GM23248 (cell line): ENCODE measurements around the gene ZDHHC14. TPM values are rescaled to one million over a fixed set of nuclear protein-coding genes. Genes with fewer than 3 reads are reported as not detected.

Source experiments
- DNase-seq: peaks from one replicate; pipeline ENCODE4 v3.0.0-alpha.2; 2015
- H2AFZ ChIP-seq: fragments of 200-600 bp; sonication (generic); 2 replicates; pipeline ENCODE4 v1.6.1; 2016; ENCODE audit warnings: antibody characterized with exemption
- H3F3A ChIP-seq: fragments of 200-600 bp; sonication (generic); 2 replicates; pipeline ENCODE4 v1.6.1; 2016; ENCODE audit warnings: mild to moderate bottlenecking, antibody characterized with exemption, mixed run types; ENCODE audit not compliant: insufficient read depth
- H3K27ac ChIP-seq: fragments of 200-600 bp; sonication (generic); 2 replicates; pipeline ENCODE4 v1.5.1; 2016; ENCODE audit warnings: mild to moderate bottlenecking
- H3K27me3 ChIP-seq: fragments of 200-600 bp; sonication (generic); replicated peaks from 2 replicates; pipeline ENCODE4 v1.6.1; 2016; ENCODE audit warnings: mild to moderate bottlenecking; ENCODE audit not compliant: insufficient read depth
- H3K36me3 ChIP-seq: fragments of 200-600 bp; sonication (generic); 2 replicates; pipeline ENCODE4 v1.6.1; 2016; ENCODE audit warnings: low read depth, mild to moderate bottlenecking
- H3K4me1 ChIP-seq: fragments of 200-600 bp; sonication (generic); 2 replicates; pipeline ENCODE4 v1.6.1; 2016; ENCODE audit warnings: mild to moderate bottlenecking; ENCODE audit not compliant: insufficient read depth
- H3K4me2 ChIP-seq: fragments of 200-600 bp; sonication (generic); one replicate; pipeline ENCODE4 v1.6.1; 2016; ENCODE audit warnings: mild to moderate bottlenecking; ENCODE audit not compliant: unreplicated experiment
- H3K4me3 ChIP-seq: fragments of 200-600 bp; sonication (generic); 2 replicates; pipeline ENCODE4 v1.5.1; 2016; ENCODE audit warnings: mild to moderate bottlenecking
- H3K79me2 ChIP-seq: fragments of 200-600 bp; sonication (generic); 2 replicates; pipeline ENCODE4 v1.6.1; 2016; ENCODE audit warnings: mild to moderate bottlenecking; ENCODE audit not compliant: insufficient read depth
- H3K9ac ChIP-seq: fragments of 200-600 bp; sonication (generic); 2 replicates; pipeline ENCODE4 v1.6.1; 2016; ENCODE audit warnings: mild to moderate bottlenecking
- H3K9me2 ChIP-seq: fragments of 200-600 bp; sonication (generic); 2 replicates; pipeline ENCODE4 v1.6.1; 2016; ENCODE audit warnings: mixed run types, mild to moderate bottlenecking, moderate library complexity; ENCODE audit not compliant: insufficient read depth
- H3K9me3 ChIP-seq: fragments of 200-600 bp; sonication (generic); one replicate; pipeline ENCODE4 v1.6.1; 2017; ENCODE audit warnings: low read depth
- H4K20me1 ChIP-seq: fragments of 200-600 bp; sonication (generic); 2 replicates; pipeline ENCODE4 v1.6.0; 2016; ENCODE audit not compliant: insufficient read depth
- EZH2 ChIP-seq: fragments of 200-600 bp; sonication (generic); IDR thresholded peaks from 2 replicates; pipeline ENCODE4 v1.6.1; 2018; ENCODE audit warnings: antibody characterized with exemption, mild to moderate bottlenecking; ENCODE audit not compliant: insufficient read depth, poor library complexity, severe bottlenecking
- EZH2phosphoT487 ChIP-seq: fragments of 200-600 bp; sonication (generic); IDR thresholded peaks from 2 replicates; pipeline ENCODE4 v1.6.1; 2018; ENCODE audit warnings: antibody characterized with exemption, moderate library complexity, mild to moderate bottlenecking, low read depth; ENCODE audit not compliant: insufficient read depth
- WGBS, 2 experiments: methylation state at CpG; one replicate each; pipeline ENCODE4 v1.1.6; 2015 to 2017; ENCODE audit warnings: low lambda C conversion rate in 2 of 2, low coverage in 1 of 2; ENCODE audit errors: missing lambda C conversion rate in 2 of 2; 5-methylcytosine and 5-hydroxymethylcytosine counted together
- in situ Hi-C: fragments of 300-500 bp; cut with MboI; formaldehyde crosslinking; loops from 2 replicates; pipeline ENCODE4 v1.15.0; 2020
- polyA plus RNA-seq: library from polyadenylated mRNA; unstranded; fragments of >200 nt; fragmentation: Nextera tagmentation; extraction: Ambion mirVana; gene quantifications from 2 replicates; pipeline ENCODE4 v1.2.1, GENCODE V29; 2016
- total RNA-seq: library from RNA; depleted of rRNA; stranded (reverse); fragments of >200 nt; shearing (Covaris generic); gene quantifications from 2 replicates; pipeline ENCODE4 v1.2.3, GENCODE V29; 2014

The ZDHHC14 gene
- total and polyA plus RNA-seq, 2 experiments from 2014 or later = 1.4 to 4.5 TPM

- Histone ChIP-seq H3K4me3 (no peak overlapping the region), H3F3A (no peaks in the 10 kb centered on the region), H4K20me1 (no peaks in the 10 kb centered on the region), H3K9ac (no peak overlapping the region), H3K9me2 (no peaks in the 10 kb centered on the region), H3K27me3 (no peaks in the 10 kb centered on the region), H3K9me3 (no peaks in the 10 kb centered on the region), H3K79me2 (no peaks in the 10 kb centered on the region), H3K4me2 (no peak overlapping the region), H3K27ac (no peak overlapping the region), H3K36me3 (no peaks in the 10 kb centered on the region), H3K4me1 (no peaks in the 10 kb centered on the region), H2AFZ (no peak overlapping the region)
- no peak for DNase-seq
- WGBS, 2 experiments = 80 to 86% methylated on average over 5 of the region's 5 CpGs
- no peak for TF ChIP-seq EZH2phosphoT487
- TF ChIP-seq EZH2 = no peak
- in situ Hi-C loops = no loop called here
These were observed 29.1 kb downstream of the ZDHHC14 start for GRCh38 chr6:157410045-157410444.

DNA sequence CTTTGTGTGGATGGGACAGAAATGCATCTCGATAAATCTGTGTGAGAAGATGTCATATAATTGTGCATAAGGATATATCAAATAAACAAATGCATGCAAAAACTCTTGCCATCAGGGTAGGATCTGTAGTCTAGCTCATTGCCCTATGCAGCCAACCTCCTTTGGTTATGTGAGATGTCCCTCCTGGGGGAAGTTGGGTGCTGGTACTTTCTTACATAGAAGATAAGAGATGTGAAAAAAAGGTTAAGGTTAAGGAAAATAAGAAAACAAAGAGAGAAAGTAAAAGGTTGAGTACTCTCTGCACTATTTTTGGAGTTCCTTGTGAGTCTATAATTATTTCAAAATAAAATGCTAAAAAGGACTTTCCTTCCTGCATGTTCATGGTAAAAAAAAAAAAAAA lies 30.4 kb downstream of the ZDHHC14 start:
- 90 to 100% methylated on average over 1 of the region's 1 CpG for WGBS, 2 experiments
- in situ Hi-C loops = no loop called here
- Histone ChIP-seq H3K4me1 (no peaks in the 10 kb centered on the region), H3K4me2 (no peak overlapping the region), H3K9me2 (no peaks in the 10 kb centered on the region), H4K20me1 (no peaks in the 10 kb centered on the region), H3K4me3 (no peak overlapping the region), H3K9me3 (no peaks in the 10 kb centered on the region), H3K36me3 (no peaks in the 10 kb centered on the region), H3F3A (no peaks in the 10 kb centered on the region), H3K79me2 (no peaks in the 10 kb centered on the region), H3K27ac (no peak overlapping the region), H2AFZ (no peak overlapping the region), H3K27me3 (no peaks in the 10 kb centered on the region), H3K9ac (no peak overlapping the region)
- no peak for TF ChIP-seq EZH2phosphoT487
- no peak for TF ChIP-seq EZH2
- DNase-seq = no peak

DNA sequence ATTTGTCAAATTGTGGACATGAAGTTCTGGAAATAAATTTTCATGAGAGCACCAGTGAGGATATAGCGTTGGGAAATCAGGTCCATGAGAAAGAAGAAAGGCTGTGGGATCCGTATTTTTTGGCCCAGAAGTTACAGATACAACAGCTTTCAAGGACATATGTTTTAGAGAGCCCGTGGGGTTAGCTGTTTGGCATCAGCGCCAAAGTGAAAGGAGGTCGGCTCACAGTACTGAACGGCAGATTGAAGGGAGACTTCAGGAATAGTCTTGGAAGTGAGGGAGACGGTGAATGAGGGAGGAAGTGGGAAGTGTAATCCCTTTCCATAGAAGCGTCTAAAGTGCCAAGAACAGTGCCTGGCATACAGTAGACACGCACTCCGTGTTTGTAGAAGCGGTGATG lies 31.8 kb downstream of the ZDHHC14 start:
- Histone ChIP-seq H4K20me1 (no peaks in the 10 kb centered on the region), H2AFZ (no peak overlapping the region), H3K9me3 (no peaks in the 10 kb centered on the region), H3K27ac (no peak overlapping the region), H3K36me3 (no peaks in the 10 kb centered on the region), H3K9ac (no peak overlapping the region), H3K4me1 (no peaks in the 10 kb centered on the region), H3K4me3 (no peak overlapping the region), H3F3A (no peaks in the 10 kb centered on the region), H3K27me3 (no peaks in the 10 kb centered on the region), H3K79me2 (no peaks in the 10 kb centered on the region), H3K4me2 (no peak overlapping the region), H3K9me2 (no peaks in the 10 kb centered on the region)
- 84 to 85% methylated on average over 11 of the region's 11 CpGs for WGBS, 2 experiments
- TF ChIP-seq EZH2phosphoT487 (no peak), EZH2 (no peak)
- in situ Hi-C loops = no loop called here
- DNase-seq = no peak

DNA sequence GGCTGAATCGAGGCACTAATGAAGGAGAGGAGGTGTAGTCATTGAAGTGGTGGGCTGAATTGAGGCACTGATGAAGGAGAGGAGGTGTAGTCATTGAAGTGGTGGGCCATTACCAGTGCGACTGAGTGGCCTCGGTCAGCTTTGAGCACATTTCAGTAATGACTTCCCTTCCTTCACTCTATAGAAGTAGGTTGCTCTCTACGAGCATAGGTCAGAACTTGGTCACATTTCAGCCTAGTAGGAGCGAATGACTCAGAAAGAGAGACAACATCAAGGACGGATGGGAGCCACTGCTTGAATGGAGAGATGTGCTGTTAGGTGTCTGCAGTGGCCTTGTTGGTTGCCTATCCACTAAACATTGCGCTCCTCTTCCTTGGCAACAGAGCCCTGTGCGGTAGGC lies 39.5 kb downstream of the ZDHHC14 start:
- in situ Hi-C loops = no loop called here
- Histone ChIP-seq H3F3A (no peaks in the 10 kb centered on the region), H3K4me3 (no peak overlapping the region), H3K9me2 (no peaks in the 10 kb centered on the region), H3K27me3 (no peaks in the 10 kb centered on the region), H3K4me1 (no peaks in the 10 kb centered on the region), H3K4me2 (no peak overlapping the region), H3K27ac (no peak overlapping the region), H2AFZ (no peak overlapping the region), H3K79me2 (no peaks in the 10 kb centered on the region), H3K36me3 (no peaks in the 10 kb centered on the region), H4K20me1 (no peaks in the 10 kb centered on the region), H3K9ac (no peak overlapping the region), H3K9me3 (no peaks in the 10 kb centered on the region)
- DNase-seq = no peak
- 84% methylated on average over 8 of the region's 8 CpGs for WGBS, 2 experiments
- TF ChIP-seq EZH2phosphoT487 = no peak
- TF ChIP-seq EZH2 = no peak

DNA sequence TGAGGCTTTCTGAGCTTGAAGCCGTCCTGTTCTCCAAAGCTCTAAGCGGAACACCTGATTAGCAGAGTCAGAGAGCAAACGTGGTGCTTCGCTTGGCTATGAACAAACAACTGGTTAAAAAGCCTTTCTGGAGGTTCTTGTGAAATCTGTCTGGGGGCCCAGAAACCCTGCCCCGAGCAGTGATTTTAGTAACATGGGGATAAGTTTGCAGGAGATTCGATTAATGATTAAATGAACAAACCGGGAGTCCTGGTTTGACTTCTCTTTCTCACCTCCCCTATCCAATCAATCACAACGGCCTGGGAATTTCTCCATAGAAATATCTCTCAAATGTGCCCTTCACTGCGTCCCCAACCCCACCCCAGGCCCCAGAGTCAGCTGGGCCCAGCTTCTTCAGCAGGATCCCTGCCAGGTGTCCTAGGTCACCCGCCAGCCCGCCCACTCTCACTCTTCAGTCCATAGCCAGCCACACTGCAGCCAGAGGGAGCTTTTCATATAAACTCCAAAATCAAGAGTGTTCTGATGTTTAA lies 43.6 kb downstream of the ZDHHC14 start:
- Histone ChIP-seq H3K36me3 (no peaks in the 10 kb centered on the region), H3K4me3 (no peak overlapping the region), H3K27ac (no peak overlapping the region), H2AFZ (no peak overlapping the region), H3K79me2 (no peaks in the 10 kb centered on the region), H3F3A (no peaks in the 10 kb centered on the region), H3K9me3 (no peaks in the 10 kb centered on the region), H3K4me2 (no peak overlapping the region), H3K9me2 (no peaks in the 10 kb centered on the region), H3K4me1 (no peaks in the 10 kb centered on the region), H4K20me1 (no peaks in the 10 kb centered on the region), H3K27me3 (no peaks in the 10 kb centered on the region), H3K9ac (no peak overlapping the region)
- in situ Hi-C loops = no loop called here
- TF ChIP-seq EZH2phosphoT487 (no peak), EZH2 (no peak)
- 69 to 73% methylated on average over 11 of the region's 11 CpGs for WGBS, 2 experiments
- no peak for DNase-seq
